Activated CD4-positive, alpha-beta T cell treated with anti-CD3 and anti-CD28 coated beads for 36 hours (primary cell): Measurements from ENCODE around the gene EVX1. TPM values are rescaled to one million over a fixed set of nuclear protein-coding genes. Genes with fewer than 3 reads are reported as not detected.

Experiments
- ATAC-seq: fragments of 200-7000 bp; cut with Tn5 transposase; one replicate; pipeline ENCODE4 v1.10.0; 2021; ENCODE audit warnings: mild to moderate bottlenecking, moderate library complexity
- CTCF ChIA-PET: fragments of 350-600 bp; sonication (Branson Sonifier 250); formaldehyde crosslinking; loops from one replicate; lab custom pipeline; 2021; ENCODE audit warnings: antibody characterized with exemption; lab: Charles Lee
- POLR2A ChIA-PET: fragments of 350-600 bp; sonication (Branson Sonifier 250); formaldehyde crosslinking; loops from one replicate; lab custom pipeline; 2021; ENCODE audit warnings: antibody characterized with exemption, inconsistent platforms; lab: Charles Lee
- DNase-seq: peaks from one replicate; pipeline ENCODE4 v3.0.0-alpha.2; 2020
- H3K27ac Mint-ChIP-seq: one replicate; pipeline ENCODE4 v1.8.0; 2021; ENCODE audit warnings: mixed read lengths
- H3K27me3 Mint-ChIP-seq: one replicate; pipeline ENCODE4 v1.8.0; 2021; ENCODE audit warnings: mixed read lengths
- H3K36me3 Mint-ChIP-seq: one replicate; pipeline ENCODE4 v1.8.0; 2021; ENCODE audit warnings: low read depth, mixed read lengths
- H3K4me1 Mint-ChIP-seq: one replicate; pipeline ENCODE4 v1.8.0; 2021; ENCODE audit warnings: mixed read lengths
- H3K4me3 Mint-ChIP-seq: one replicate; pipeline ENCODE4 v1.8.0; 2021; ENCODE audit warnings: mild to moderate bottlenecking, moderate library complexity, mixed read lengths
- H3K9me3 Mint-ChIP-seq: one replicate; pipeline ENCODE4 v1.8.0; 2021; ENCODE audit warnings: low read depth, mixed read lengths
- intact Hi-C, 2 experiments: fragments of 100-400 bp; cut with DNase I in 1 of 2; cut with micrococcal nuclease in 1 of 2; formaldehyde crosslinking; loops; one replicate each; pipeline versions ENCODE4 v1.14.2 to v1.15.1; 2022 to 2024; cut with DNase I, micrococcal nuclease
- total RNA-seq, 2 experiments: library from RNA; stranded (reverse); gene quantifications; one replicate each; pipeline ENCODE4 v1.2.3, GENCODE V29; 2021

Gene EVX1
- total RNA-seq, 2 experiments from 2014 or later, result not detected

- no peak overlapping the region for H3K27ac Mint-ChIP-seq
- peaks cover 81% of the 10 kb centered on the region for H3K27me3 Mint-ChIP-seq
- no peaks in the 10 kb centered on the region for H3K9me3 Mint-ChIP-seq
- POLR2A ChIA-PET, result interaction anchor here (1.3 kb wide), 1 partner anchor 58 kb away, joined by 5 read pairs; no protein-coding TSS in a partner anchor
- peak; percentile 52 for ATAC-seq
- DNase-seq, result peak; percentile 41
- CTCF ChIA-PET, result interaction anchor here (1.5 kb wide), 1 partner anchor 97 kb away, joined by 4 read pairs; no protein-coding TSS in a partner anchor
- H3K4me1 Mint-ChIP-seq, result peaks cover 10% of the 10 kb centered on the region
- intact Hi-C loops, result loop anchor here (2.0 to 5.0 kb wide), 2 partner anchors 41 to 149 kb away; partner anchors contain the start of gene HOXA1 (in 1 of the 2)
- H3K36me3 Mint-ChIP-seq, result no peaks in the 10 kb centered on the region
- no peak overlapping the region for H3K4me3 Mint-ChIP-seq
Measured at GRCh38 chr7:27245798-27246691, 3.4 kb downstream of the EVX1 start.

GRCh38 chr7:27247000-27247399 is 4.4 kb downstream of the EVX1 start:
- ChIA-PET CTCF (interaction anchor here (0.8 to 1.5 kb wide), 2 partner anchors 23 to 98 kb away, joined by 3 to 4 read pairs; no protein-coding TSS in a partner anchor), POLR2A (interaction anchor here (1.3 kb wide), 1 partner anchor 59 kb away, joined by 5 read pairs; no protein-coding TSS in a partner anchor)
- H3K9me3 Mint-ChIP-seq, result no peaks in the 10 kb centered on the region
- no peak overlapping the region for H3K4me3 Mint-ChIP-seq
- H3K36me3 Mint-ChIP-seq, result no peaks in the 10 kb centered on the region
- no peak overlapping the region for H3K27ac Mint-ChIP-seq
- intact Hi-C loops, result loop anchor here in 1 of 2 experiments (5.0 kb wide), 1 partner anchor 150 kb away; the partner anchor contains the start of gene HOXA1
- H3K4me1 Mint-ChIP-seq, result peaks cover 13% of the 10 kb centered on the region
- no peak for ATAC-seq
- H3K27me3 Mint-ChIP-seq, result peaks cover 76% of the 10 kb centered on the region
- DNase-seq, result no peak

- ATAC-seq (no peak), DNase-seq (no peak)
- Mint-ChIP-seq H3K4me3 (no peak overlapping the region), H3K4me1 (peaks cover 15% of the 10 kb centered on the region), H3K27me3 (peaks cover 77% of the 10 kb centered on the region), H3K27ac (no peak overlapping the region), H3K9me3 (no peaks in the 10 kb centered on the region), H3K36me3 (no peaks in the 10 kb centered on the region)
- POLR2A ChIA-PET, result no interaction called here
- intact Hi-C loops, result loop anchor here in 1 of 2 experiments (5.0 kb wide), 1 partner anchor 150 kb away; the partner anchor contains the start of gene HOXA1
- CTCF ChIA-PET, result interaction anchor here (0.6 to 1.5 kb wide), 3 partner anchors 22 to 180 kb away, joined by 3 to 4 read pairs (median 3); no protein-coding TSS in a partner anchor
Measured at GRCh38 chr7:27247452-27248426, 5.1 kb downstream of the EVX1 start.

GRCh38 chr7:27248427-27248806 is 5.8 kb downstream of the EVX1 start:
- CTCF ChIA-PET, result interaction anchor here (0.6 to 0.8 kb wide), 3 partner anchors 9 to 181 kb away, joined by 3 to 4 read pairs (median 3); no protein-coding TSS in a partner anchor

GRCh38 chr7:27248911-27249723 is 6.5 kb downstream of the EVX1 start:
- POLR2A ChIA-PET, result no interaction called here
- Mint-ChIP-seq H3K4me1 (peaks cover 10% of the 10 kb centered on the region), H3K4me3 (no peak overlapping the region), H3K9me3 (no peaks in the 10 kb centered on the region), H3K27me3 (peaks cover 82% of the 10 kb centered on the region), H3K36me3 (no peaks in the 10 kb centered on the region), H3K27ac (no peak overlapping the region)
- DNase-seq (no peak), ATAC-seq (no peak)
- intact Hi-C loops, result loop anchor here in 1 of 2 experiments (5.0 kb wide), 1 partner anchor 152 kb away; the partner anchor contains the start of gene HOXA1
- CTCF ChIA-PET, result interaction anchor here (0.6 to 0.8 kb wide), 5 partner anchors 8 to 771 kb away, joined by 3 to 6 read pairs (median 4); no protein-coding TSS in a partner anchor

More at GRCh38 chr7:27248427-27248806, 5.8 kb downstream of the EVX1 start:
- POLR2A ChIA-PET, result no interaction called here
- peaks cover 79% of the 10 kb centered on the region for H3K27me3 Mint-ChIP-seq
- ATAC-seq (no peak), DNase-seq (no peak)
- intact Hi-C loops, result loop anchor here in 1 of 2 experiments (5.0 kb wide), 1 partner anchor 151 kb away; the partner anchor contains the start of gene HOXA1
- no peak overlapping the region for H3K27ac Mint-ChIP-seq
- H3K9me3 Mint-ChIP-seq, result no peaks in the 10 kb centered on the region
- peaks cover 14% of the 10 kb centered on the region for H3K4me1 Mint-ChIP-seq
- H3K36me3 Mint-ChIP-seq, result no peaks in the 10 kb centered on the region
- no peak overlapping the region for H3K4me3 Mint-ChIP-seq

- Mint-ChIP-seq H3K27ac (no peak overlapping the region), H3K36me3 (no peaks in the 10 kb centered on the region), H3K4me1 (peaks cover 10% of the 10 kb centered on the region), H3K4me3 (no peak overlapping the region), H3K27me3 (peaks cover 80% of the 10 kb centered on the region), H3K9me3 (no peaks in the 10 kb centered on the region)
- ATAC-seq (no peak), DNase-seq (no peak)
- POLR2A ChIA-PET, result no interaction called here
- intact Hi-C loops, result loop anchor here in 1 of 2 experiments (2.0 to 5.0 kb wide), 3 partner anchors 38 to 153 kb away; partner anchors contain the start of gene HOXA1
- CTCF ChIA-PET, result interaction anchor here (0.6 to 1.2 kb wide), 4 partner anchors 8 to 770 kb away, joined by 3 to 6 read pairs (median 4); no protein-coding TSS in a partner anchor
Measured at GRCh38 chr7:27249724-27250556, 7.3 kb downstream of the EVX1 start.

- H3K27ac Mint-ChIP-seq, result no peak overlapping the region
- ATAC-seq (no peak), DNase-seq (no peak)
- no peaks in the 10 kb centered on the region for H3K36me3 Mint-ChIP-seq
- H3K27me3 Mint-ChIP-seq, result peaks cover 73% of the 10 kb centered on the region
- ChIA-PET POLR2A (no interaction called here), CTCF (interaction anchor here (1.2 to 1.3 kb wide), 2 partner anchors 8 to 55 kb away, joined by 4 to 5 read pairs; no protein-coding TSS in a partner anchor)
- intact Hi-C loops, result loop anchor here in 1 of 2 experiments (2.0 to 5.0 kb wide), 2 partner anchors 38 to 80 kb away; no protein-coding TSS in a partner anchor
- no peak overlapping the region for H3K4me3 Mint-ChIP-seq
- peaks cover 10% of the 10 kb centered on the region for H3K4me1 Mint-ChIP-seq
- H3K9me3 Mint-ChIP-seq, result no peaks in the 10 kb centered on the region
Measured at GRCh38 chr7:27250557-27251070, 8.0 kb downstream of the EVX1 start.

- no peak for ATAC-seq
- peaks cover 71% of the 10 kb centered on the region for H3K27me3 Mint-ChIP-seq
- ChIA-PET POLR2A (no interaction called here), CTCF (interaction anchor here (1.2 to 1.3 kb wide), 2 partner anchors 9 to 55 kb away, joined by 4 to 5 read pairs; no protein-coding TSS in a partner anchor)
- H3K4me3 Mint-ChIP-seq, result no peak overlapping the region
- DNase-seq, result no peak
- H3K36me3 Mint-ChIP-seq, result no peaks in the 10 kb centered on the region
- H3K27ac Mint-ChIP-seq, result no peak overlapping the region
- H3K4me1 Mint-ChIP-seq, result peaks cover 10% of the 10 kb centered on the region
- H3K9me3 Mint-ChIP-seq, result no peaks in the 10 kb centered on the region
- intact Hi-C loops, result loop anchor here in 1 of 2 experiments (2.0 to 5.0 kb wide), 2 partner anchors 39 to 80 kb away; no protein-coding TSS in a partner anchor
Measured at GRCh38 chr7:27251136-27251651, 8.6 kb downstream of the EVX1 start.
